Transverse colon (tissue), 4 donors: ENCODE data around the gene SMARCD3.

Experiments used
- CTCF ChIP-seq, 5 experiments: fragments of 200-600 bp in 3 of 5; fragments of 450-650 bp in 2 of 5; sonication (generic) in 3 of 5; IDR thresholded peaks; 1 replicate in 2 of 5; 2 replicates in 3 of 5; pipeline ENCODE4 v1.5.1; 2016 to 2017; ENCODE audit warnings: antibody characterized with exemption in 5 of 5, inconsistent platforms in 3 of 5, mild to moderate bottlenecking in 2 of 5, moderate library complexity in 1 of 5
- EP300 ChIP-seq: sonication (generic); formaldehyde crosslinking; IDR thresholded peaks from one replicate; pipeline ENCODE4 v1.6.1; 2017; ENCODE audit warnings: antibody characterized with exemption, low read depth
- POLR2A ChIP-seq: fragments of 450-650 bp; IDR thresholded peaks from one replicate; pipeline ENCODE4 v1.6.1; 2016; ENCODE audit warnings: antibody characterized with exemption, mild to moderate bottlenecking, moderate library complexity
- POLR2AphosphoS5 ChIP-seq, 3 donors: sonication (generic); formaldehyde crosslinking; IDR thresholded peaks; one replicate each; pipeline ENCODE4 v1.6.1; 2016; ENCODE audit warnings: antibody characterized with exemption in 3 of 3

DNA sequence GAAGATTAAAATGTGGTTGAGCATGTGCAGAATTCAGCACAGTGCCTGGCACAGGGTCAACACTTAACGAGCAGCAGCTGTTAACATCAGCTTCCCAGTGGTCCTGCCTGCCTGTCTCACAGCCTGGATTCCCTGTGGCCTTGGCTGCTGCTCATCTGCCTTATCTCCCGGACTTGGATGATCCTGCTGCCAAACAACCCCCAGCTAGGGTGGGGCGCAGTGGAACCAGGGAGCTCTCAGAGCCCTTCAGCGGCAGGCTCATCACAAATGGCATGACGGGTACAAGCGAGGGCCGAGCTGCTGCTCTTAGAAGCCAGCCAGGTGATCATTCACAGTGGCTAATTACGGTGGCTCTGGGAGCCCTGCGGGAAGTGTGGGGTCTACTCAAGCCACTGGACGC lies 13.0 kb upstream of the SMARCD3 start:
- no peak for TF ChIP-seq CTCF (IDR thresholded peaks at IDR 0.05)
- TF ChIP-seq POLR2A = no peak
- no peak for TF ChIP-seq POLR2AphosphoS5 (IDR thresholded peaks at IDR 0.05)
- no peak for TF ChIP-seq EP300
